HG03108 (cell line): Measurements from ENCODE around the gene FAM153A.
"Not testable (repeated sequence)": the region's sequence is repeated elsewhere in the genome, so short reads cannot be mapped to it uniquely, and the experiment has no call there.

Experiments used
- ATAC-seq: cut with Tn5 transposase; IDR thresholded peaks from one replicate; pipeline ENCODE4 v1.9.1; 2021; ENCODE audit warnings: moderate library complexity; ENCODE audit not compliant: unreplicated experiment

The FAM153A gene

GRCh38 chr5:177747354-177747753 lies 35.3 kb downstream of the FAM153A start:
- not testable (repeated sequence) for ATAC-seq

GRCh38 chr5:177724858-177725257 lies 57.8 kb downstream of the FAM153A start:
- not testable (repeated sequence) for ATAC-seq

- not testable (repeated sequence) for ATAC-seq
Measured at GRCh38 chr5:177723831-177724485, 58.7 kb downstream of the FAM153A start.

- ATAC-seq, result not testable (repeated sequence)
Measured at GRCh38 chr5:177722829-177723228, 59.9 kb downstream of the FAM153A start.

- not testable (repeated sequence) for ATAC-seq
Measured at GRCh38 chr5:177719989-177720388, 62.7 kb downstream of the FAM153A start.

GRCh38 chr5:177715423-177715822 lies 67.3 kb downstream of the FAM153A start:
- not testable (repeated sequence) for ATAC-seq

- not testable (repeated sequence) for ATAC-seq
Measured at GRCh38 chr5:177696100-177696499, 86.6 kb downstream of the FAM153A start.

GRCh38 chr5:177695356-177695930 lies 87.3 kb downstream of the FAM153A start:
- not testable (repeated sequence) for ATAC-seq

- ATAC-seq, result not testable (repeated sequence)
Measured at GRCh38 chr5:177694518-177694835, 88.2 kb downstream of the FAM153A start.

GRCh38 chr5:177693671-177694517 lies 88.8 kb downstream of the FAM153A start:
- not testable (repeated sequence) for ATAC-seq

GRCh38 chr5:177692969-177693368 lies 89.7 kb downstream of the FAM153A start:
- not testable (repeated sequence) for ATAC-seq

GRCh38 chr5:177692507-177692906 lies 90.2 kb downstream of the FAM153A start:
- ATAC-seq, result not testable (repeated sequence)

GRCh38 chr5:177689011-177689610 lies 93.6 kb downstream of the FAM153A start:
- ATAC-seq, result not testable (repeated sequence)

GRCh38 chr5:177688091-177688490 lies 94.6 kb downstream of the FAM153A start:
- not testable (repeated sequence) for ATAC-seq

- ATAC-seq, result not testable (repeated sequence)
Measured at GRCh38 chr5:177681920-177682319, 100.8 kb downstream of the FAM153A start.
